ENCODE data around the gene GNG7.

- no peak for TF ChIP-seq CTCF (IDR thresholded peaks at IDR 0.05)
- TF ChIP-seq POLR2A (IDR thresholded peaks at IDR 0.05): no peak
Observed at GRCh38 chr19:2550431-2551171, 151.9 kb downstream of the GNG7 start.

All from adrenal gland (tissue), 5 donors.